GM12892 (cell line): ENCODE data around the gene TEX22.

Experiments
- POLR2A ChIP-seq: IDR thresholded peaks from 2 replicates; pipeline ENCODE4 v1.6.1; 2011; ENCODE audit warnings: low read depth, low read length, control low read depth
- POLR2AphosphoS5 ChIP-seq: IDR thresholded peaks from 2 replicates; pipeline ENCODE4 v1.6.1; 2011; ENCODE audit warnings: low read depth, low read length, control low read depth

DNA sequence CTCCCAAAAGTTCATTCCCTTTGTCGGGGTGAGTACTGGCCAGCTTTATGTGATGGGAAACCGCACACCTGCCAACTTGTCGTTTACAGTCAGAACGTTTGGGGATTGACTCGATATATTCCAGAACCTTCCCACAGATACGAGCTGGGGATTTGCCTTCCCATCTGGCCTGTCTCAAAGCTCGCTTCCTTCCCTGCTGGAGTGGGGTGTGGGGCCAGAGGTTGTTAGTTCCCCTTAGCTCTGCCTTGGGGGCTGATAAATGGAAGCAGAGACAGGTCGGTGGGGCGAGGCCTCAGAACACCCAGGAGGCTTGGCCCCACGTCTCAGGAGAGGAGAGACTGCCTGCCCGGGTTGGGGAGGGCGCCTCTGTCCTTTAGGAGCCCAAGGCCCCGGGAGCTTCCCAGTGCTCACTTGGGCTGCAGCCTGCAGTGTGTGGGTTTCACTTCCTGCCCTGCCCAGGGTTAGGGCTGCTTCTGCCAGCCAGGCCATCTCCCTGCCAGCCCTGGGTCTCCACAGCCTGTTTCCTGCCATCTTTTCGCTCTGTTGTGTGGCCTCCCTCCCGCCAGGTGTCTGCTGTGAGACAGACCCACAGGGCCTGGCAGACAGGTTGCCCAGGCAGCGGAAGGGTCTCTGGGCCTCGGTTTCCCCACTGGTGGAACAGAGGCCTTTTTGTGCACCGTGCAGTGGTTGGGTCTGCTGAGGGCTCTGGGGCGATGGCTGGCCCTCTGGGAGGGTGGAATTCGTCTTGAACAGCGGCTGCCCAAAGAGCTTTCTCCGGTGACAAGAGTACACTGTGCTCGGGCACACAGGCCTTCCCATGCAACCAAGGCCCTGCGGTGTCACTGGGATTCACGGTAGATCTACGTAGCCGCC is 8.1 kb upstream of the TEX22 start:
- TF ChIP-seq POLR2AphosphoS5 (no peak), POLR2A (no peak)
